OCI-LY3 (cell line): ENCODE data around the gene IKZF5.

Source experiments
- H2AFZ ChIP-seq: fragments of 200-600, 300-600 bp; shearing (Covaris generic); 2 replicates; pipeline ENCODE4 v1.6.0; 2014; ENCODE audit warnings: antibody characterized with exemption, low read depth, low read length
- H3K27ac ChIP-seq: fragments of 200-600, 300-600 bp; sonication (generic); 2 replicates; pipeline ENCODE4 v1.5.1; 2014; ENCODE audit warnings: mild to moderate bottlenecking, low read length, moderate library complexity, mixed read lengths
- H3K27me3 ChIP-seq: fragments of 200-600, 300-600 bp; sonication (generic); 2 replicates; pipeline ENCODE4 v1.6.1; 2014; ENCODE audit warnings: low read depth, low read length, mixed read lengths
- H3K36me3 ChIP-seq: fragments of 200-600, 300-600 bp; sonication (generic); replicated peaks from 2 replicates; pipeline ENCODE3; 2014; ENCODE audit warnings: low read depth, low read length, mixed read lengths
- H3K4me1 ChIP-seq: fragments of 300-600, 200-600 bp; sonication (generic); 2 replicates; pipeline ENCODE4 v1.6.1; 2014; ENCODE audit warnings: low read length, mixed read lengths
- H3K4me2 ChIP-seq: fragments of 200-600, 300-600 bp; sonication (generic); 2 replicates; pipeline ENCODE4 v1.6.1; 2014; ENCODE audit warnings: low read length, mixed read lengths
- H3K4me3 ChIP-seq: fragments of 300-600, 200-600 bp; sonication (generic); 2 replicates; pipeline ENCODE4 v1.5.1; 2014; ENCODE audit warnings: antibody characterized with exemption, mild to moderate bottlenecking, low read length, moderate library complexity
- H3K79me2 ChIP-seq: fragments of 300-600, 200-600 bp; shearing (Covaris generic); 2 replicates; pipeline ENCODE4 v1.6.1; 2014; ENCODE audit warnings: mild to moderate bottlenecking, low read length, mixed read lengths
- H3K9ac ChIP-seq: fragments of 300-600, 200-600 bp; shearing (Covaris generic); 2 replicates; pipeline ENCODE4 v1.6.0; 2014; ENCODE audit warnings: mild to moderate bottlenecking, low read length, moderate library complexity
- H3K9me3 ChIP-seq: fragments of 200-600, 300-600 bp; shearing (Covaris generic); 2 replicates; pipeline ENCODE4 v1.6.1; 2014; ENCODE audit warnings: low read length, mixed read lengths; ENCODE audit not compliant: insufficient read depth
- H4K20me1 ChIP-seq: fragments of 200-600, 300-600 bp; sonication (generic); 2 replicates; pipeline ENCODE4 v1.6.1; 2016; ENCODE audit warnings: low read length, mixed read lengths; ENCODE audit not compliant: insufficient read depth
- EZH2phosphoT487 ChIP-seq: fragments of 200-600 bp; shearing (Covaris generic); IDR thresholded peaks from 2 replicates; pipeline ENCODE4 v1.6.1; 2018; ENCODE audit warnings: antibody characterized with exemption, mixed run types, low read depth
- TF ChIP-seq, protein P1 (sequence below): fragments of 200-600, 300-600 bp; sonication (generic); IDR thresholded peaks from 2 replicates; pipeline ENCODE4 v1.5.1; 2014; ENCODE audit warnings: antibody characterized with exemption, low read length, low read depth

IKZF5 gene

GRCh38 chr10:123014772-123015171 lies 6.2 kb upstream of the IKZF5 start:
- 0 out of 2 replicates have a peak, but pooled peaks cover under 1% of the 10 kb centered on the region for H3K79me2 ChIP-seq
- H3K27me3 ChIP-seq, result no peaks in the 10 kb centered on the region
- H4K20me1 ChIP-seq, result no peaks in the 10 kb centered on the region
- no peak overlapping the region for H3K4me2 ChIP-seq
- no peak overlapping the region for H2AFZ ChIP-seq
- H3K9ac ChIP-seq, result no peak overlapping the region
- H3K4me1 ChIP-seq, result peaks cover 7% of the 10 kb centered on the region; the same call in 1 of the 2 replicates
- no peak overlapping the region for H3K4me3 ChIP-seq
- H3K9me3 ChIP-seq, result no peaks in the 10 kb centered on the region
- no peaks in the 10 kb centered on the region for H3K36me3 ChIP-seq
- no peak for TF ChIP-seq EZH2phosphoT487
- TF ChIP-seq, protein P1, sequence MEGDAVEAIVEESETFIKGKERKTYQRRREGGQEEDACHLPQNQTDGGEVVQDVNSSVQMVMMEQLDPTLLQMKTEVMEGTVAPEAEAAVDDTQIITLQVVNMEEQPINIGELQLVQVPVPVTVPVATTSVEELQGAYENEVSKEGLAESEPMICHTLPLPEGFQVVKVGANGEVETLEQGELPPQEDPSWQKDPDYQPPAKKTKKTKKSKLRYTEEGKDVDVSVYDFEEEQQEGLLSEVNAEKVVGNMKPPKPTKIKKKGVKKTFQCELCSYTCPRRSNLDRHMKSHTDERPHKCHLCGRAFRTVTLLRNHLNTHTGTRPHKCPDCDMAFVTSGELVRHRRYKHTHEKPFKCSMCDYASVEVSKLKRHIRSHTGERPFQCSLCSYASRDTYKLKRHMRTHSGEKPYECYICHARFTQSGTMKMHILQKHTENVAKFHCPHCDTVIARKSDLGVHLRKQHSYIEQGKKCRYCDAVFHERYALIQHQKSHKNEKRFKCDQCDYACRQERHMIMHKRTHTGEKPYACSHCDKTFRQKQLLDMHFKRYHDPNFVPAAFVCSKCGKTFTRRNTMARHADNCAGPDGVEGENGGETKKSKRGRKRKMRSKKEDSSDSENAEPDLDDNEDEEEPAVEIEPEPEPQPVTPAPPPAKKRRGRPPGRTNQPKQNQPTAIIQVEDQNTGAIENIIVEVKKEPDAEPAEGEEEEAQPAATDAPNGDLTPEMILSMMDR, result no peak
- no peak overlapping the region for H3K27ac ChIP-seq

- Histone ChIP-seq H3K36me3 (no peaks in the 10 kb centered on the region), H2AFZ (no peak overlapping the region), H3K9ac (no peak overlapping the region), H3K4me3 (no peak overlapping the region), H3K79me2 (peaks cover 4% of the 10 kb centered on the region; the same call in 1 of the 2 replicates), H3K27me3 (no peaks in the 10 kb centered on the region), H4K20me1 (no peaks in the 10 kb centered on the region), H3K27ac (no peak overlapping the region), H3K4me2 (no peak overlapping the region), H3K4me1 (peaks cover 8% of the 10 kb centered on the region; the same call in 1 of the 2 replicates), H3K9me3 (no peaks in the 10 kb centered on the region)
- TF ChIP-seq EZH2phosphoT487, result no peak
- TF ChIP-seq, protein P1, result no peak
Observed at GRCh38 chr10:123013456-123014419, 5.1 kb upstream of the IKZF5 start.

- H3K4me3 ChIP-seq, result no peak overlapping the region
- 0 out of 2 replicates have a peak, but pooled peaks cover 3% of the 10 kb centered on the region for H4K20me1 ChIP-seq
- H3K36me3 ChIP-seq, result no peaks in the 10 kb centered on the region
- no peak overlapping the region for H3K27ac ChIP-seq
- H3K4me1 ChIP-seq, result peaks cover 13% of the 10 kb centered on the region
- TF ChIP-seq, protein P1, result no peak
- no peak for TF ChIP-seq EZH2phosphoT487
- H3K27me3 ChIP-seq, result no peaks in the 10 kb centered on the region
- H3K79me2 ChIP-seq, result peaks cover 20% of the 10 kb centered on the region
- no peaks in the 10 kb centered on the region for H3K9me3 ChIP-seq
- H3K4me2 ChIP-seq, result no peak overlapping the region
- H2AFZ ChIP-seq, result no peak overlapping the region
- H3K9ac ChIP-seq, result no peak overlapping the region
Observed at GRCh38 chr10:123011987-123012386, 3.4 kb upstream of the IKZF5 start.

- Histone ChIP-seq H3K9me3 (no peaks in the 10 kb centered on the region), H3K27ac (no peak overlapping the region), H3K4me2 (peak overlapping the region; percentile 91), H3K9ac (peak overlapping the region; percentile 81), H3K4me3 (peak overlapping the region; percentile 98), H3K27me3 (no peaks in the 10 kb centered on the region), H4K20me1 (0 out of 2 replicates have a peak, but pooled peaks cover 7% of the 10 kb centered on the region), H3K4me1 (peaks cover 18% of the 10 kb centered on the region), H2AFZ (peak overlapping the region; percentile 83), H3K79me2 (peaks cover 47% of the 10 kb centered on the region), H3K36me3 (no peaks in the 10 kb centered on the region)
- TF ChIP-seq EZH2phosphoT487, result no peak
- TF ChIP-seq, protein P1, result no peak
Observed at GRCh38 chr10:123009105-123009820, 668 bp upstream of the IKZF5 start.
